ENCODE results near the gene TGDS. TPM values are rescaled to one million over a fixed set of nuclear protein-coding genes. Genes with fewer than 3 reads are reported as not detected.
A peak's percentile ranks its signal among the peaks of the same experiment; 100 is the strongest.

Gene TGDS
- total RNA-seq, 1 donor from 2014 or later, result 12.9 TPM

DNA sequence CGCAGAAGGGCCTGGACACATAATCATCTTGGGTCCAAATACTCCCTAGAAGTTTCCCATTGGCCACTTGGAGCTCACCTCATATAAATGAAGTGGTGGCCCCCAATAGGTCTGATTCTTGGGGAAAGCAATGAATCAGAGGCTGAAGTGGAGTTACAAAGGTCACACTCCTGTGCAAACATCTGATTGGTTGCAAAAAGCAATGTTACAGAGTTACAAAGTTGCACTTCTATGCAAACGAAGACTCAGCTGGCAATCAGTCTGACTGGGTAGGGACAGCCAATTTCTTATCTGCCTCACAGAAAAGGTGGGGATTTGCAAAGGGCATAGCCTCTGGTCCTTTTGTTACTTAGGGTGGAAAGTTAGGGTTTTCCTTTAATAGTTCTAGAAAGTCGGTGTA lies 3.9 kb upstream of the TGDS start:
- Mint-ChIP-seq H3K36me3 (ENCODE audit: insufficient read depth) (peaks cover 6% of the 10 kb centered on the region), H3K4me1 (ENCODE audit: low read depth) (peaks cover 14% of the 10 kb centered on the region), H3K9me3 (ENCODE audit: low read depth) (peaks cover 12% of the 10 kb centered on the region), H3K4me3 (ENCODE audit: low read depth) (no peak overlapping the region), H3K27ac (no peak overlapping the region), H3K27me3 (no peaks in the 10 kb centered on the region)
- no peak for DNase-seq (ENCODE audit: low spot score, unreplicated experiment)
- TF ChIP-seq, protein P1, sequence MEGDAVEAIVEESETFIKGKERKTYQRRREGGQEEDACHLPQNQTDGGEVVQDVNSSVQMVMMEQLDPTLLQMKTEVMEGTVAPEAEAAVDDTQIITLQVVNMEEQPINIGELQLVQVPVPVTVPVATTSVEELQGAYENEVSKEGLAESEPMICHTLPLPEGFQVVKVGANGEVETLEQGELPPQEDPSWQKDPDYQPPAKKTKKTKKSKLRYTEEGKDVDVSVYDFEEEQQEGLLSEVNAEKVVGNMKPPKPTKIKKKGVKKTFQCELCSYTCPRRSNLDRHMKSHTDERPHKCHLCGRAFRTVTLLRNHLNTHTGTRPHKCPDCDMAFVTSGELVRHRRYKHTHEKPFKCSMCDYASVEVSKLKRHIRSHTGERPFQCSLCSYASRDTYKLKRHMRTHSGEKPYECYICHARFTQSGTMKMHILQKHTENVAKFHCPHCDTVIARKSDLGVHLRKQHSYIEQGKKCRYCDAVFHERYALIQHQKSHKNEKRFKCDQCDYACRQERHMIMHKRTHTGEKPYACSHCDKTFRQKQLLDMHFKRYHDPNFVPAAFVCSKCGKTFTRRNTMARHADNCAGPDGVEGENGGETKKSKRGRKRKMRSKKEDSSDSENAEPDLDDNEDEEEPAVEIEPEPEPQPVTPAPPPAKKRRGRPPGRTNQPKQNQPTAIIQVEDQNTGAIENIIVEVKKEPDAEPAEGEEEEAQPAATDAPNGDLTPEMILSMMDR (IDR thresholded peaks at IDR 0.05; ENCODE audit: unreplicated experiment), result no peak

GRCh38 chr13:94598281-94598680 lies 2.3 kb upstream of the TGDS start:
- DNase-seq (ENCODE audit: low spot score, unreplicated experiment), result no peak

GRCh38 chr13:94596575-94596971 lies 621 bp upstream of the TGDS start:
- Mint-ChIP-seq H3K4me1 (ENCODE audit: low read depth) (peaks cover 16% of the 10 kb centered on the region), H3K36me3 (ENCODE audit: insufficient read depth) (peaks cover 7% of the 10 kb centered on the region), H3K27ac (no peak overlapping the region), H3K9me3 (ENCODE audit: low read depth) (peaks cover 12% of the 10 kb centered on the region), H3K4me3 (ENCODE audit: low read depth) (peak overlapping the region; percentile 97), H3K27me3 (no peaks in the 10 kb centered on the region)
- TF ChIP-seq, protein P1 (IDR thresholded peaks at IDR 0.05; ENCODE audit: unreplicated experiment), result no peak
- no peak for DNase-seq (ENCODE audit: low spot score, unreplicated experiment)

More at GRCh38 chr13:94598281-94598680, 2.3 kb upstream of the TGDS start:
- no peak overlapping the region for H3K4me3 Mint-ChIP-seq (ENCODE audit: low read depth)
- H3K27me3 Mint-ChIP-seq, result no peaks in the 10 kb centered on the region
- peaks cover 12% of the 10 kb centered on the region for H3K9me3 Mint-ChIP-seq (ENCODE audit: low read depth)
- peaks cover 6% of the 10 kb centered on the region for H3K36me3 Mint-ChIP-seq (ENCODE audit: insufficient read depth)
- H3K27ac Mint-ChIP-seq, result no peak overlapping the region
- H3K4me1 Mint-ChIP-seq (ENCODE audit: low read depth), result peaks cover 22% of the 10 kb centered on the region
- TF ChIP-seq, protein P1 (IDR thresholded peaks at IDR 0.05; ENCODE audit: unreplicated experiment), result no peak

- no peaks in the 10 kb centered on the region for H3K27me3 Mint-ChIP-seq
- H3K27ac Mint-ChIP-seq, result peak overlapping the region; percentile 94
- H3K4me3 Mint-ChIP-seq (ENCODE audit: low read depth), result peak overlapping the region; percentile 97
- DNase-seq (ENCODE audit: low spot score, unreplicated experiment), result no peak
- peaks cover 16% of the 10 kb centered on the region for H3K4me1 Mint-ChIP-seq (ENCODE audit: low read depth)
- TF ChIP-seq, protein P1 (IDR thresholded peaks at IDR 0.05; ENCODE audit: unreplicated experiment), result no peak
- peaks cover 7% of the 10 kb centered on the region for H3K9me3 Mint-ChIP-seq (ENCODE audit: low read depth)
- peaks cover 7% of the 10 kb centered on the region for H3K36me3 Mint-ChIP-seq (ENCODE audit: insufficient read depth)
Observed at GRCh38 chr13:94595001-94595949, 677 bp downstream of the TGDS start.

DNA sequence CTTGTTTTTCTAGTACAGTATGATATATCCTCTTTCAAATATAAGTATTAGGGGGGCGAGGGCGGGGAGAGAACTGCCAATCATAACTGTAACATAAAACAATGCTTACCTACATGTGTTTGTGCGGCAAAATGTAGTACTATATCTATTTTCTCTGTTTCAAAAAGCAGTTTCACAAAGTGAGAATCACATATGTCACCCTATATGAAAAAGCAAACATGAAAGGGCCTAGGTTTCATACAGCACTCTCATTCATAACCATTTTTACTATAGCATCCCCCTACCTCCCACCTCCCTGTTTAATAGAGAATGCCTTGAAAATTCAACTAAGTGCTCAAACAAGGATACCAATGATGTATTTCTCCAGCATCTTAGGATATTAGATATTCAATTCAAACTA lies 5.2 kb downstream of the TGDS start:
- Mint-ChIP-seq H3K4me3 (ENCODE audit: low read depth) (no peak overlapping the region), H3K27ac (no peak overlapping the region), H3K27me3 (no peaks in the 10 kb centered on the region), H3K36me3 (ENCODE audit: insufficient read depth) (peaks cover 18% of the 10 kb centered on the region), H3K4me1 (ENCODE audit: low read depth) (peaks cover 23% of the 10 kb centered on the region), H3K9me3 (ENCODE audit: low read depth) (no peaks in the 10 kb centered on the region)
- no peak for DNase-seq (ENCODE audit: low spot score, unreplicated experiment)
- TF ChIP-seq, protein P1 (IDR thresholded peaks at IDR 0.05; ENCODE audit: unreplicated experiment), result no peak
